Measurements from ENCODE around the gene CCDC3.

CCDC3 gene

GRCh38 chr10:12961416-12962205, 39.9 kb downstream of the CCDC3 start:
- no peak for DNase-seq (ENCODE audit: low read depth)

- no peak for DNase-seq (ENCODE audit: low read depth)
Observed at GRCh38 chr10:12960941-12961340, 40.6 kb downstream of the CCDC3 start.

GRCh38 chr10:12960334-12960898, 41.1 kb downstream of the CCDC3 start:
- no peak for DNase-seq (ENCODE audit: low read depth)

GRCh38 chr10:12958546-12959110, 42.9 kb downstream of the CCDC3 start:
- no peak for DNase-seq (ENCODE audit: low read depth)

- no peak for DNase-seq (ENCODE audit: low read depth)
Observed at GRCh38 chr10:12957081-12957480, 44.4 kb downstream of the CCDC3 start.

- no peak for DNase-seq (ENCODE audit: low read depth)
Observed at GRCh38 chr10:12954866-12955265, 46.6 kb downstream of the CCDC3 start.

GRCh38 chr10:12950583-12951128, 50.9 kb downstream of the CCDC3 start:
- no peak for DNase-seq (ENCODE audit: low read depth)

- no peak for DNase-seq (ENCODE audit: low read depth)
Observed at GRCh38 chr10:12949248-12949647, 52.3 kb downstream of the CCDC3 start.

- no peak for DNase-seq (ENCODE audit: low read depth)
Observed at GRCh38 chr10:12947741-12948140, 53.8 kb downstream of the CCDC3 start.

- DNase-seq (ENCODE audit: low read depth) = no peak
Observed at GRCh38 chr10:12946372-12946771, 55.1 kb downstream of the CCDC3 start.

- no peak for DNase-seq (ENCODE audit: low read depth)
Observed at GRCh38 chr10:12945690-12946359, 55.7 kb downstream of the CCDC3 start.

GRCh38 chr10:12944931-12945330, 56.6 kb downstream of the CCDC3 start:
- no peak for DNase-seq (ENCODE audit: low read depth)

GRCh38 chr10:12943425-12943824, 58.1 kb downstream of the CCDC3 start:
- no peak for DNase-seq (ENCODE audit: low read depth)

GRCh38 chr10:12941966-12942365, 59.5 kb downstream of the CCDC3 start:
- DNase-seq (ENCODE audit: low read depth) = no peak

- DNase-seq (ENCODE audit: low read depth) = no peak
Observed at GRCh38 chr10:12940791-12941190, 60.7 kb downstream of the CCDC3 start.

GRCh38 chr10:12938271-12938670, 63.2 kb downstream of the CCDC3 start:
- DNase-seq (ENCODE audit: low read depth) = no peak

GRCh38 chr10:12937527-12937926, 64.0 kb downstream of the CCDC3 start:
- DNase-seq (ENCODE audit: low read depth) = no peak

- DNase-seq (ENCODE audit: low read depth) = no peak
Observed at GRCh38 chr10:12934777-12935176, 66.7 kb downstream of the CCDC3 start.

- DNase-seq (ENCODE audit: low read depth) = no peak
Observed at GRCh38 chr10:12929381-12929780, 72.1 kb downstream of the CCDC3 start.

- no peak for DNase-seq (ENCODE audit: low read depth)
Observed at GRCh38 chr10:12928571-12928970, 72.9 kb downstream of the CCDC3 start.

- DNase-seq (ENCODE audit: low read depth) = no peak
Observed at GRCh38 chr10:12927896-12928295, 73.6 kb downstream of the CCDC3 start.

GRCh38 chr10:12925845-12926244, 75.7 kb downstream of the CCDC3 start:
- no peak for DNase-seq (ENCODE audit: low read depth)

GRCh38 chr10:12924911-12925310, 76.6 kb downstream of the CCDC3 start:
- DNase-seq (ENCODE audit: low read depth) = no peak

Data from stimulated activated CD8-positive, alpha-beta memory T cell treated with anti-CD3 and anti-CD28 coated beads, Interleukin-12 subunit alpha, Interleukin-12 subunit beta, amount 100 ng/mL, for 4 hours (primary cell).